ENCODE measurements around the gene MRGPRE.

The MRGPRE gene

GRCh38 chr11:3178349-3178748 lies 53.9 kb downstream of the MRGPRE start:
- DNase-seq (ENCODE audit: low read depth in 2 of 2): no peak

- DNase-seq (ENCODE audit: low read depth in 2 of 2): no peak
These were observed 54.3 kb downstream of the MRGPRE start for GRCh38 chr11:3177931-3178330.

Data from stimulated activated CD4-positive, alpha-beta T cell treated with anti-CD3 and anti-CD28 coated beads, Interleukin-1b, Interleukin-23, amount 100 ng/mL, for 1 hour (primary cell).